ENCODE data around the gene CNTN5. TPM values are rescaled to one million over a fixed set of nuclear protein-coding genes. Genes with fewer than 3 reads are reported as not detected.

The CNTN5 gene
- total RNA-seq, 6 donors from 2014 or later = 0.13 to 1.0 (median 0.57) TPM; not detected in 2

- DNase-seq (no peak), ATAC-seq (ENCODE audit: low FRiP score in 2 of 2) (no peak)
- H3K36me3 ChIP-seq = no peaks in the 10 kb centered on the region
- H3K4me1 ChIP-seq = no peaks in the 10 kb centered on the region
- no peaks in the 10 kb centered on the region for H3K9me3 ChIP-seq
- H3K27me3 ChIP-seq = no peaks in the 10 kb centered on the region
- H3K27ac ChIP-seq = no peak overlapping the region
- WGBS, 2 donors = 11 to 21% methylated on average over 3 of the region's 3 CpGs
- TF ChIP-seq CTCF (IDR thresholded peaks at IDR 0.05) (no peak), POLR2A (IDR thresholded peaks at IDR 0.05) (no peak), POLR2AphosphoS5 (IDR thresholded peaks at IDR 0.05) (no peak), EP300 (IDR thresholded peaks at IDR 0.05) (no peak)
- no peak overlapping the region for H3K4me3 ChIP-seq
These were observed 1154.1 kb downstream of the CNTN5 start for GRCh38 chr11:100174881-100175280.

- Histone ChIP-seq H3K27me3 (no peaks in the 10 kb centered on the region), H3K9me3 (no peaks in the 10 kb centered on the region), H3K4me1 (no peaks in the 10 kb centered on the region), H3K4me3 (no peak overlapping the region), H3K27ac (no peak overlapping the region), H3K36me3 (no peaks in the 10 kb centered on the region)
- TF ChIP-seq EP300 (IDR thresholded peaks at IDR 0.05) (no peak), POLR2AphosphoS5 (IDR thresholded peaks at IDR 0.05) (no peak), CTCF (IDR thresholded peaks at IDR 0.05) (no peak), POLR2A (IDR thresholded peaks at IDR 0.05) (no peak)
- DNase-seq (no peak), ATAC-seq (ENCODE audit: low FRiP score in 2 of 2) (no peak)
These were observed 1155.7 kb downstream of the CNTN5 start for GRCh38 chr11:100176456-100176855.

- Histone ChIP-seq H3K9me3 (no peaks in the 10 kb centered on the region), H3K27me3 (no peaks in the 10 kb centered on the region), H3K4me1 (no peaks in the 10 kb centered on the region), H3K4me3 (no peak overlapping the region), H3K27ac (no peak overlapping the region), H3K36me3 (no peaks in the 10 kb centered on the region)
- TF ChIP-seq CTCF (IDR thresholded peaks at IDR 0.05) = no peak
- TF ChIP-seq POLR2A (IDR thresholded peaks at IDR 0.05) = no peak
- no peak for TF ChIP-seq POLR2AphosphoS5 (IDR thresholded peaks at IDR 0.05)
- no peak for TF ChIP-seq EP300 (IDR thresholded peaks at IDR 0.05)
- ATAC-seq (ENCODE audit: low FRiP score in 2 of 2) = no peak
- DNase-seq = no peak
- 82 to 96% methylated on average over 5 of the region's 5 CpGs for WGBS, 2 donors
These were observed 1156.9 kb downstream of the CNTN5 start for GRCh38 chr11:100177651-100178050.

GRCh38 chr11:100182350-100182749 is 1161.6 kb downstream of the CNTN5 start:
- no peaks in the 10 kb centered on the region for H3K9me3 ChIP-seq
- no peak for DNase-seq
- no peak for ATAC-seq (ENCODE audit: low FRiP score in 2 of 2)
- H3K27ac ChIP-seq = no peak overlapping the region
- H3K4me1 ChIP-seq = no peaks in the 10 kb centered on the region
- H3K4me3 ChIP-seq = no peak overlapping the region
- no peaks in the 10 kb centered on the region for H3K36me3 ChIP-seq
- TF ChIP-seq EP300 (IDR thresholded peaks at IDR 0.05) (no peak), CTCF (IDR thresholded peaks at IDR 0.05) (no peak), POLR2AphosphoS5 (IDR thresholded peaks at IDR 0.05) (no peak), POLR2A (IDR thresholded peaks at IDR 0.05) (no peak)
- H3K27me3 ChIP-seq = no peaks in the 10 kb centered on the region

GRCh38 chr11:100182927-100183326 is 1162.2 kb downstream of the CNTN5 start:
- TF ChIP-seq EP300 (IDR thresholded peaks at IDR 0.05) (no peak), CTCF (IDR thresholded peaks at IDR 0.05) (no peak), POLR2AphosphoS5 (IDR thresholded peaks at IDR 0.05) (no peak), POLR2A (IDR thresholded peaks at IDR 0.05) (no peak)
- no peak overlapping the region for H3K27ac ChIP-seq
- DNase-seq (no peak), ATAC-seq (ENCODE audit: low FRiP score in 2 of 2) (no peak)
- H3K9me3 ChIP-seq = no peaks in the 10 kb centered on the region
- 61 to 78% methylated on average over 2 of the region's 2 CpGs for WGBS, 2 donors
- H3K36me3 ChIP-seq = no peaks in the 10 kb centered on the region
- no peaks in the 10 kb centered on the region for H3K4me1 ChIP-seq
- H3K4me3 ChIP-seq = no peak overlapping the region
- no peaks in the 10 kb centered on the region for H3K27me3 ChIP-seq

Measured in upper lobe of left lung (tissue), 6 donors.